GM06990 (cell line): ENCODE measurements around the gene NR1H4.

Source experiments
- DNase-seq: peaks from one replicate; pipeline ENCODE4 v3.0.0-alpha.2; 2011; ENCODE audit not compliant: insufficient read length; ENCODE audit errors: extremely low read depth
- H3K27me3 ChIP-seq: replicated peaks from 2 replicates; pipeline ENCODE4 v1.6.0; 2011; ENCODE audit warnings: low read length; ENCODE audit not compliant: control insufficient read depth, insufficient read depth
- H3K36me3 ChIP-seq: 2 replicates; pipeline ENCODE4 v1.5.1; 2011; ENCODE audit warnings: low read length; ENCODE audit not compliant: control insufficient read depth, insufficient read depth
- H3K4me3 ChIP-seq: replicated peaks from 2 replicates; pipeline ENCODE4 v1.5.1; 2011; ENCODE audit warnings: low read depth, mild to moderate bottlenecking, control low read depth, low read length
- CTCF ChIP-seq: IDR thresholded peaks from 2 replicates; pipeline ENCODE4 v1.5.1; 2011; ENCODE audit warnings: low read length, control low read depth, mild to moderate bottlenecking, inconsistent platforms; ENCODE audit not compliant: insufficient read depth, poor library complexity, severe bottlenecking

The NR1H4 gene

GRCh38 chr12:100493396-100494012 lies 19.8 kb downstream of the NR1H4 start:
- H3K4me3 ChIP-seq: no peak overlapping the region
- no peaks in the 10 kb centered on the region for H3K36me3 ChIP-seq
- H3K27me3 ChIP-seq: no peaks in the 10 kb centered on the region
- TF ChIP-seq CTCF: no peak
- no peak for DNase-seq

- no peak for TF ChIP-seq CTCF
- DNase-seq: no peak
- H3K4me3 ChIP-seq: no peak overlapping the region
- no peaks in the 10 kb centered on the region for H3K36me3 ChIP-seq
- no peaks in the 10 kb centered on the region for H3K27me3 ChIP-seq
Observed at GRCh38 chr12:100494026-100494425, 20.4 kb downstream of the NR1H4 start.

- DNase-seq: no peak
- H3K27me3 ChIP-seq: no peaks in the 10 kb centered on the region
- no peak for TF ChIP-seq CTCF
Observed at GRCh38 chr12:100494538-100494937, 20.9 kb downstream of the NR1H4 start.

GRCh38 chr12:100497105-100497795 lies 23.6 kb downstream of the NR1H4 start:
- no peak overlapping the region for H3K4me3 ChIP-seq
- DNase-seq: no peak
- no peaks in the 10 kb centered on the region for H3K27me3 ChIP-seq
- no peaks in the 10 kb centered on the region for H3K36me3 ChIP-seq
- no peak for TF ChIP-seq CTCF

More at GRCh38 chr12:100494538-100494937, 20.9 kb downstream of the NR1H4 start:
- Histone ChIP-seq H3K4me3 (no peak overlapping the region), H3K36me3 (no peaks in the 10 kb centered on the region)

- no peaks in the 10 kb centered on the region for H3K27me3 ChIP-seq
- no peak overlapping the region for H3K4me3 ChIP-seq
- no peaks in the 10 kb centered on the region for H3K36me3 ChIP-seq
- no peak for TF ChIP-seq CTCF
- DNase-seq: no peak
Observed at GRCh38 chr12:100498141-100498540, 24.5 kb downstream of the NR1H4 start.
